ENCODE results near the gene GNPDA2. TPM values are rescaled to one million over a fixed set of nuclear protein-coding genes. Genes with fewer than 3 reads are reported as not detected.

The GNPDA2 gene
- total and polyA plus RNA-seq, 2 of the 8 experiments (the other 6 are each of a cell fraction or from before 2014, with no cell fraction given): 3.0 to 4.8 TPM

DNA sequence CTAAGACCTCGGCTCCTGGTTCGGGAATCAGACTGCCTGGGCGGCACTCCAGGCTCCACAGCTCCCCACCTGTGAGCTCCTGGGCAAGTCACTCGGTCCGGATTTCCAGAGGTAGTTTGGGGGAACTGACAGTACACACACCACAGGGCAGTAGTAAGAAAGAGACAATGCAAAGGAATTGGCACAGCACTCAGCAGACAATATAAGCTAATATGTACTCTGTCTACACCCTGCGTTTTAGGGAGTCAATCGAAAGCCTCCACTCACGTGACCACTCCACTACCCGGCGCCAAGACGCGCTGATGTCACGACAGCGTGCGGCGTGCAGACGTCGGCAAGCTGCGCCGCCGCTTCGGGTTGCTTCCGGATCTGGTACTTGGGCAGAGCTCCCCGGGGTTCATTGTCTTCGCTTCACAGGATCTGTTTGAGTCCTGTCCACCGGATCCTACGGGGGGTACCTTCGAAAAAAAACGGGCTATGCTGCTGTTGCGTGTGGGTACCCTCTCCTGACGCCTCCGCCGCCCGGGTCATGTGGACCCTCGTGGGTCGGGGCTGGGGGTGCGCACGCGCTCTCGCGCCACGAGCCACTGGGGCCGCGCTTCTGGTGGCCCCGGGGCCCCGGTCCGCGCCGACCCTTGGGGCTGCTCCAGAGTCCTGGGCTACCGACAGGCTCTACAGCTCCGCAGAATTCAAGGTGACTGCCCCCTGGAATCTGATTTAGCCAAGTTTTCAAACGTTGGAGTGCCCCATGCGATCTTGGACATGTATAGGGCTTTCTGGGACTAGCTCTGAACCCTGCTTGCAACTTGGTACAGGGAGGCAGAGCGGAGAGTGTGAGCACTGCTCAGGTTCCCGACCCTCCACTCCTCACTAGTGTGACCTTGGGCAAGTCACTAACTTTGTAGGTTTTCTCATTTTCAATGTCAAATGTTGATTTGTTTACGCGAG is 48.0 kb downstream of the GNPDA2 start, which contains the start of gene GUF1:
TSS of gene GUF1 (plus strand) at position 327 of the 948 bp plus-strand sequence. CDS start at position 530, 203 bp downstream.
- Histone ChIP-seq H3K79me1 (ENCODE audit: low read depth, low read length) (no peaks in the 10 kb centered on the region), H3K9ac (replicated peaks in 1 of 4; ENCODE audit: extremely low read depth in 1 of 4, low read depth in 3 of 4, low read length in 3 of 4) (peak within 1 kb of the TSS; percentile 87 to 95 (median 90)), H2AFZ (ENCODE audit: low read length) (peak within 1 kb of the TSS; percentile 98), H3K14ac (ENCODE audit: insufficient read length) (no peak within 1 kb of the TSS), H3K18ac (ENCODE audit: extremely low read depth, low read length) (peak within 1 kb of the TSS; percentile 79), H3K23me2 (ENCODE audit: low read depth, low read length) (peaks cover 6% of the 10 kb centered on the region), H3K4me3 (ENCODE audit: extremely low read depth in 1 of 4, insufficient read depth in 2 of 4, low read depth in 3 of 4, low read length in 4 of 4) (peak within 1 kb of the TSS; percentile 90 to 97 (median 94)), H2BK5ac (ENCODE audit: low read depth, low read length) (peak within 1 kb of the TSS; percentile 60; the same call in 1 of the 2 replicates), H2BK20ac (ENCODE audit: low read length) (no peak within 1 kb of the TSS), H3K27ac (ENCODE audit: low read depth, low read length) (peak within 1 kb of the TSS; percentile 92), H2BK120ac (replicated peaks; ENCODE audit: low read depth, low read length) (no peak within 1 kb of the TSS), H3K4ac (replicated peaks; ENCODE audit: insufficient read length, low read depth, low read length) (no peak within 1 kb of the TSS), H3K56ac (replicated peaks; ENCODE audit: insufficient read length, low read depth, low read length) (peak within 1 kb of the TSS; percentile 8), H3K79me2 (ENCODE audit: control insufficient read depth in 1 of 2, insufficient read depth in 2 of 2, low read length in 2 of 2) (peaks cover 4 to 30% of the 10 kb centered on the region in 2 experiments; a peak in 3 of 4 replicates), H3K4me1 (replicated peaks in 1 of 4; ENCODE audit: control insufficient read depth in 3 of 4, insufficient read depth in 4 of 4, low read length in 3 of 4) (no peaks in the 10 kb centered on the region; a peak in 1 of 7 replicates), H3K4me2 (ENCODE audit: insufficient read depth in 1 of 2, low read depth in 2 of 2, low read length in 2 of 2) (peak within 1 kb of the TSS; percentile 80), H3K27me3 (replicated peaks in 1 of 4; ENCODE audit: control insufficient read depth in 3 of 4, extremely low read depth in 1 of 4, insufficient read depth in 3 of 4, low read length in 3 of 4) (peaks cover 0 to 1% (median 0%) of the 10 kb centered on the region in 4 experiments; a peak in 1 of 7 replicates), H4K5ac (ENCODE audit: insufficient read length, low read depth, low read length) (peak within 1 kb of the TSS; percentile 73), H3K23ac (ENCODE audit: insufficient read length) (no peak within 1 kb of the TSS), H3K9me3 (ENCODE audit: insufficient read depth in 2 of 2, low read depth in 1 of 2, low read length in 1 of 2) (no peaks in the 10 kb centered on the region), H2BK15ac (ENCODE audit: low read length) (no peak within 1 kb of the TSS), H2BK12ac (ENCODE audit: low read depth, low read length) (no peak within 1 kb of the TSS), H3K36me3 (ENCODE audit: control insufficient read depth in 2 of 4, insufficient read depth in 4 of 4, low read length in 3 of 4) (peaks cover 0 to 23% (median 11%) of the 10 kb centered on the region in 4 experiments; a peak in 3 of 8 replicates), H4K8ac (ENCODE audit: extremely low read depth, insufficient read depth, low read length) (peak within 1 kb of the TSS; percentile 89), H4K20me1 (replicated peaks in 1 of 2; ENCODE audit: control insufficient read depth in 1 of 2, insufficient read depth in 2 of 2, low read length in 2 of 2) (no peaks in the 10 kb centered on the region), H2AK5ac (ENCODE audit: low read depth, low read length) (no peak within 1 kb of the TSS), H4K91ac (replicated peaks; ENCODE audit: insufficient read length, low read length) (no peak within 1 kb of the TSS)
- DNase-seq (ENCODE audit: low read depth in 1 of 2, low spot score in 2 of 2): peak; percentile 60 to 88
- 1% methylated on average over 44 of the region's 57 CpGs; no CpG with 5 or more reads in 1 of the 2 experiments for WGBS, 2 experiments (ENCODE audit: extremely low coverage in 1 of 2, insufficient coverage in 1 of 2, insufficient read length in 1 of 2, insufficient replicate concordance in 2 of 2, low coverage in 1 of 2, low lambda C conversion rate in 2 of 2, missing lambda C conversion rate in 1 of 2)
- peak; percentile 84 for FAIRE-seq
- ChIA-PET POLR2A (ENCODE audit: partially characterized antibody) (interaction anchor here (0.6 to 3.1 kb wide), 10 partner anchors 9 to 27 kb away, joined by 3 to 15 read pairs (median 4); partner anchors contain the start of gene YIPF7), CTCF (ENCODE audit: partially characterized antibody) (interaction anchor here (1.3 to 1.9 kb wide), 3 partner anchors 27 to 230 kb away, joined by 3 to 7 read pairs (median 3); partner anchors contain the start of genes KCTD8 and YIPF7)
- TF ChIP-seq GTF2F1 (IDR thresholded peaks at IDR 0.05; ENCODE audit: borderline replicate concordance, low read depth, low read length) (peak; percentile 65; the same call in 1 of the 2 replicates), ASH2L (IDR thresholded peaks at IDR 0.05; ENCODE audit: low read length) (peak; percentile 96), BACH1 (IDR thresholded peaks at IDR 0.05; ENCODE audit: low read length) (no peak), NRF1 (IDR thresholded peaks at IDR 0.05; ENCODE audit: low read depth, low read length) (no peak), POU5F1 (IDR thresholded peaks at IDR 0.05; ENCODE audit: low read depth, low read length) (no peak), KDM4A (IDR thresholded peaks at IDR 0.05; ENCODE audit: low read depth, low read length, severe bottlenecking) (peak; percentile 90), MAFK (IDR thresholded peaks at IDR 0.05; ENCODE audit: low read depth, low read length) (0 out of 2 replicates have a peak, but pooled peaks have one; percentile 11), TAF7 (optimal IDR thresholded peaks at IDR 0.05; ENCODE audit: borderline replicate concordance, low read depth, low read length) (peak; percentile 78), POLR2AphosphoS5 (IDR thresholded peaks at IDR 0.05; ENCODE audit: low read depth, low read length) (peak; percentile 86)
- TF ChIP-seq, protein P1, sequence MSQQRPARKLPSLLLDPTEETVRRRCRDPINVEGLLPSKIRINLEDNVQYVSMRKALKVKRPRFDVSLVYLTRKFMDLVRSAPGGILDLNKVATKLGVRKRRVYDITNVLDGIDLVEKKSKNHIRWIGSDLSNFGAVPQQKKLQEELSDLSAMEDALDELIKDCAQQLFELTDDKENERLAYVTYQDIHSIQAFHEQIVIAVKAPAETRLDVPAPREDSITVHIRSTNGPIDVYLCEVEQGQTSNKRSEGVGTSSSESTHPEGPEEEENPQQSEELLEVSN (IDR thresholded peaks at IDR 0.05): peak; percentile 72
